Right cardiac atrium (tissue), 5 donors: Measurements from ENCODE around the gene KRTAP9-8. TPM values are rescaled to one million over a fixed set of nuclear protein-coding genes. Genes with fewer than 3 reads are reported as not detected.
"Not testable (repeated sequence)": the region's sequence is repeated elsewhere in the genome, so short reads cannot be mapped to it uniquely, and the experiment has no call there.

Source experiments
- ATAC-seq, 2 donors: fragments of 200-7000 bp; cut with Tn5 transposase; one replicate each; pipeline versions ENCODE4 v1.8.0 to v1.9.1; 2020; ENCODE audit warnings: moderate library complexity in 2 of 2, mild to moderate bottlenecking in 1 of 2
- DNase-seq, 3 donors: peaks; one replicate each; pipeline ENCODE4 v3.0.0-alpha.2; 2020
- H3K27ac ChIP-seq: one replicate; pipeline ENCODE4 v1.5.1; 2013; ENCODE audit warnings: mild to moderate bottlenecking, low read length, control low read depth, moderate library complexity
- H3K27me3 ChIP-seq: one replicate; pipeline ENCODE4 v1.6.1; 2013; ENCODE audit not compliant: control insufficient read depth, insufficient read depth
- H3K4me1 ChIP-seq: one replicate; pipeline ENCODE4 v1.6.1; 2013; ENCODE audit warnings: low read length; ENCODE audit not compliant: control insufficient read depth, insufficient read depth
- H3K4me3 ChIP-seq: one replicate; pipeline ENCODE4 v1.5.1; 2013; ENCODE audit warnings: low read length, control low read depth
- H3K9me3 ChIP-seq: one replicate; pipeline ENCODE4 v1.6.1; 2013; ENCODE audit warnings: low read length; ENCODE audit not compliant: control insufficient read depth
- WGBS: extraction: QIAGEN DNeasy Blood & Tissue Kit; methylation state at CpG from one replicate; pipeline ENCODE4 v1.1.7; 2013; 5-methylcytosine and 5-hydroxymethylcytosine counted together
- intact Hi-C, 4 donors: fragments of 100-400 bp; cut with DNase I; formaldehyde crosslinking; loops; one replicate each; pipeline versions ENCODE4 v1.11.0 to v1.14.0; 2022 to 2023
- long read RNA-seq, 4 donors: library from polyadenylated mRNA; unstranded; transcript quantifications; one replicate each; pipeline ENCODE4 v2.0.0, GENCODE V29; 2020 to 2021
- polyA plus RNA-seq: library from polyadenylated mRNA; stranded (reverse); fragments of 200-250 nt; gene quantifications from one replicate; pipeline ENCODE4 v1.2.3, GENCODE V29; 2013
- total RNA-seq, 4 donors: library from RNA; stranded (reverse); fragmentation: NEBNext Ultra II Directional; extraction: Animal tissue kit (Norgen Biotek cat#: 25700); gene quantifications; one replicate each; pipeline ENCODE4 v1.2.1, GENCODE V29; 2021
- donor health status: healthy with polysubstance abuse.
- donor health status: DM: no; HTN: yes; CAD: no.
- donor health status: DM: no; HTN: no; CAD: no.
- donor health status: DM: no; HTN: yes; CAD: no; lungs with severe emphysema.
- donor health status: DM: yes; HTN: yes; CAD: no.

KRTAP9-8 gene, protein sequence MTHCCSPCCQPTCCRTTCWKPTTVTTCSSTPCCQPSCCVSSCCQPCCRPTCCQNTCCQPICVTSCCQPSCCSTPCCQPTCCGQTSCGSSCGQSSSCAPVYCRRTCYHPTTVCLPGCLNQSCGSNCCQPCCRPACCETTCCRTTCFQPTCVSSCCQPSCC
- total RNA-seq, result not detected
- polyA plus RNA-seq, result not detected
- long read RNA-seq, donor 1, result 0 reads
- long read RNA-seq, donor 2, result 0 reads
- long read RNA-seq, donor 3, result 0 reads
- long read RNA-seq, donor 4, result 0 reads

DNA sequence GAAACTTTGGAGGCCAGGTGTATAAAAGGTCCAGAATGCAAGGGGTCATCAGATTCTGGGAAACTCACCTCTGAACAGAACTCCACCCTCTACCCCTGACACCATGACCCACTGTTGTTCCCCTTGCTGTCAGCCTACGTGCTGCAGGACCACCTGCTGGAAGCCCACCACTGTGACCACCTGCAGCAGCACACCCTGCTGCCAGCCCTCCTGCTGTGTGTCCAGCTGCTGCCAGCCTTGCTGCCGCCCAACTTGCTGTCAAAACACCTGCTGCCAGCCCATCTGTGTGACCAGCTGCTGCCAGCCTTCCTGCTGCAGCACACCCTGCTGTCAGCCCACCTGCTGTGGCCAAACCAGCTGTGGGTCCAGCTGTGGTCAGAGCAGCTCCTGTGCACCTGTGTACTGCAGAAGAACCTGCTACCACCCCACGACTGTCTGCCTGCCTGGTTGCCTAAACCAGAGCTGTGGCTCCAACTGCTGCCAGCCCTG lies at the start of gene KRTAP9-8:
TSS of gene KRTAP9-8 (plus strand) at position 51 of the 489 bp plus-strand sequence. CDS start at position 104, 53 bp downstream.
- H3K4me3 ChIP-seq, ATAC-seq, H3K27ac ChIP-seq, H3K27me3 ChIP-seq, DNase-seq, H3K4me1 ChIP-seq, H3K9me3 ChIP-seq, intact Hi-C loops: not testable (repeated sequence)
- WGBS, result 29% methylated on average over 3 of the region's 3 CpGs

- H3K4me1 ChIP-seq, H3K4me3 ChIP-seq, H3K9me3 ChIP-seq, intact Hi-C loops, H3K27ac ChIP-seq, ATAC-seq, DNase-seq, H3K27me3 ChIP-seq: not testable (repeated sequence)
- WGBS, result 79% methylated on average over 1 of the region's 1 CpG
Observed at GRCh38 chr17:41189837-41190318, 47.9 kb upstream of the KRTAP9-8 start, which contains the start of gene KRTAP9-1. Gene KRTAP9-1, plus strand, starts transcription at chr17:41189887. Its CDS starts 0 bp downstream, at chr17:41189887.

DNA sequence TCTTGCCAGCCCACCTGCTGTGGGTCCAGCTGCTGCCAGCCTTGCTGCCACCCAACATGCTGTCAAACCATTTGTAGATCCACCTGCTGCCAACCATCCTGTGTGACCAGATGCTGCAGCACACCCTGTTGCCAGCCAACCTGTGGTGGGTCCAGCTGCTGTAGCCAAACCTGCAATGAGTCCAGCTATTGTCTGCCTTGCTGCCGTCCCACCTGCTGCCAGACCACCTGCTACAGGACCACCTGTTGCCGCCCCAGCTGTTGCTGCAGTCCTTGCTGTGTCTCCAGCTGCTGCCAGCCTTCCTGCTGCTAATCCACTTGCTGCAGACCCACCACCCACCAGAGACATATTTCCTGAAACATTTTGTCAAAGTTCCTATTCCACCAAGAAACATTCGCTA lies 47.5 kb upstream of the KRTAP9-8 start:
- H3K27me3 ChIP-seq, result peaks cover 2% of the 10 kb centered on the region
- H3K4me3 ChIP-seq, result no peak overlapping the region
- intact Hi-C loops, result no loop called here
- H3K9me3 ChIP-seq, result no peaks in the 10 kb centered on the region
- WGBS, result 86% methylated on average over 3 of the region's 3 CpGs
- ATAC-seq (no peak), DNase-seq (no peak)
- no peaks in the 10 kb centered on the region for H3K4me1 ChIP-seq
- H3K27ac ChIP-seq, result no peak overlapping the region

GRCh38 chr17:41196068-41196467 lies 41.7 kb upstream of the KRTAP9-8 start:
- WGBS, result 39% methylated on average over 1 of the region's 1 CpG
- intact Hi-C loops, result no loop called here
- DNase-seq, result no peak
- Histone ChIP-seq H3K4me3 (no peak overlapping the region), H3K4me1 (no peaks in the 10 kb centered on the region), H3K9me3 (no peaks in the 10 kb centered on the region), H3K27ac (no peak overlapping the region), H3K27me3 (no peaks in the 10 kb centered on the region)
- no peak for ATAC-seq

DNA sequence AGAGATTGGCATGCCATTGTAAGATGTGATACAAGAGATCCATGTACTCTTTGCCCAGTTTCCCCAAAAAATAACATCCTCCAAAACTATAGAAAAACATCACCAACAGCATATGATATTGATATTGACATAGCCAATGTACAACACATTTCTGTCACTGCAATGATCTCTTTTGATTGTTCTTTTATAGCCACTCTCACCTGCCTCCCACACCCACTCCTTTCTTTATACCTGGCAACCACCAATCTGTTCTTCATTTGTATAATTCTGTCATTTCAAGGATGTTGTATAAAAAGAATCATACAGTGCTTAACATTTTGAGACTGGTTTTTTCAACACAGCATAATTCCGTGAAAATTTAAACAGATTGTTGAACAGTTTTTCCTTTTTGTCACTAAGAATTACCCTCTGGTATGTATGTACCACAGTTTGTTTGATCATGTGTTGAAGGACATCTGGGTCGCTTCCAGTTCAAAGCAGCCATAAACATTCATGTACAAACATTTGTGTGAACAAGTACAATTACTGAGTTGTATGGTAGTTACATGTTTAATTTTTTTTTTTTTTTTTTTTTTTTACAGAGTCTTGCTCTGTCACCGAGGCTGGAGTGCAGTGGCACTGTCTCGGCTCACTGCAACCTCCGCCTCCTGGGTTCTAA lies 38.2 kb upstream of the KRTAP9-8 start:
- Histone ChIP-seq H3K9me3 (no peaks in the 10 kb centered on the region), H3K27ac (no peak overlapping the region), H3K27me3 (no peaks in the 10 kb centered on the region), H3K4me3 (no peak overlapping the region), H3K4me1 (no peaks in the 10 kb centered on the region)
- intact Hi-C loops, result no loop called here
- no peak for ATAC-seq
- DNase-seq, result no peak
- WGBS, result 71% methylated on average over 5 of the region's 5 CpGs

- intact Hi-C loops, result no loop called here
- Histone ChIP-seq H3K4me1 (no peaks in the 10 kb centered on the region), H3K9me3 (no peaks in the 10 kb centered on the region), H3K27ac (no peak overlapping the region), H3K4me3 (no peak overlapping the region), H3K27me3 (peaks cover 2% of the 10 kb centered on the region)
- DNase-seq, result no peak
- no peak for ATAC-seq
- 40% methylated on average over 1 of the region's 1 CpG for WGBS
Observed at GRCh38 chr17:41211845-41212466, 25.8 kb upstream of the KRTAP9-8 start.

GRCh38 chr17:41212524-41213169 lies 25.2 kb upstream of the KRTAP9-8 start:
- H3K9me3 ChIP-seq, result no peaks in the 10 kb centered on the region
- intact Hi-C loops, result no loop called here
- WGBS, result 71% methylated on average over 7 of the region's 7 CpGs
- H3K4me1 ChIP-seq, result no peaks in the 10 kb centered on the region
- H3K4me3 ChIP-seq, result no peak overlapping the region
- H3K27me3 ChIP-seq, result peaks cover 2% of the 10 kb centered on the region
- H3K27ac ChIP-seq, result no peak overlapping the region
- ATAC-seq (no peak), DNase-seq (peak in 1 of 3 donors; percentile 42)

DNA sequence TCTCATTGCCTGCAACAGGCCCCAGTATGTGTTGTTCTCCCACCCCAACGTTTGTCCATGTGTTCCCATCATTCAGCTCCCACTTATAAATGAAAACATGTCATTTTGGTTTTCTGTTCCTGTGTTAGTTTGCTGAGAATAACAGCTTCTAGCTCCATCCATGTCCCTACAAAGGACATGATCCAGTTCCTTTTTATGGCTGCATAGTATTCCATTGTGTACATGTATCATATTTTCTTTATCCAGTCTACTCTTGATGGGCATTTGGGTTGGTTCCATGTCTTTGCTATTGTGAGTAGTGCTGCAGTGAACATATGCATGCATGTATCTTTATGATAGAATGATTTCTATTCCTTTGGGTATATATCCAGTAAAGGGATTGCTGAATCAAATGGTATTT lies 22.1 kb upstream of the KRTAP9-8 start:
- Histone ChIP-seq H3K9me3 (no peaks in the 10 kb centered on the region), H3K4me1 (no peaks in the 10 kb centered on the region), H3K4me3 (no peak overlapping the region), H3K27me3 (no peaks in the 10 kb centered on the region), H3K27ac (no peak overlapping the region)
- DNase-seq, result no peak
- 66% methylated on average over 1 of the region's 1 CpG for WGBS
- ATAC-seq, result no peak
- intact Hi-C loops, result no loop called here

GRCh38 chr17:41223821-41224220 lies 14.0 kb upstream of the KRTAP9-8 start:
- intact Hi-C loops, result no loop called here
- ATAC-seq, result no peak
- 63% methylated on average over 2 of the region's 2 CpGs for WGBS

GRCh38 chr17:41226051-41226450 lies 11.7 kb upstream of the KRTAP9-8 start:
- Histone ChIP-seq H3K9me3 (no peaks in the 10 kb centered on the region), H3K27me3 (no peaks in the 10 kb centered on the region), H3K4me1 (no peaks in the 10 kb centered on the region), H3K4me3 (no peak overlapping the region), H3K27ac (no peak overlapping the region)
- ATAC-seq (no peak), DNase-seq (no peak)
- WGBS, result 91% methylated on average over 6 of the region's 6 CpGs
- intact Hi-C loops, result no loop called here

More at GRCh38 chr17:41223821-41224220, 14.0 kb upstream of the KRTAP9-8 start:
- no peak for DNase-seq
- no peaks in the 10 kb centered on the region for H3K9me3 ChIP-seq
- H3K27me3 ChIP-seq, result no peaks in the 10 kb centered on the region
- H3K4me3 ChIP-seq, result no peak overlapping the region
- no peaks in the 10 kb centered on the region for H3K4me1 ChIP-seq
- H3K27ac ChIP-seq, result no peak overlapping the region
